OCI-LY7 (cell line): ENCODE measurements around the gene NR1I2.

Source experiments
- CTCF ChIP-seq: fragments of 200-600 bp; sonication (generic); conservative IDR thresholded peaks from 2 replicates; pipeline ENCODE4 v1.5.1; 2014; ENCODE audit warnings: mild to moderate bottlenecking, antibody characterized with exemption, low read length, moderate library complexity, mixed read lengths
- EZH2phosphoT487 ChIP-seq: fragments of 200-600 bp; sonication (generic); IDR thresholded peaks from 2 replicates; pipeline ENCODE4 v1.6.1; 2018; ENCODE audit warnings: low read depth, borderline replicate concordance, mild to moderate bottlenecking, mixed run types, antibody characterized with exemption, low read length, moderate library complexity, mixed read lengths

- TF ChIP-seq CTCF (no peak), EZH2phosphoT487 (no peak)
Observed at GRCh38 chr3:119819806-119820205, 37.9 kb downstream of the NR1I2 start.
